Gastrocnemius medialis (tissue), 4 donors: Measurements from ENCODE around the gene COQ8A.

Source experiments
- POLR2A ChIP-seq, 2 donors: fragments of 450-650 bp; IDR thresholded peaks; one replicate each; pipeline ENCODE4 v1.6.1; 2017; ENCODE audit warnings: antibody characterized with exemption in 2 of 2, mild to moderate bottlenecking in 2 of 2, moderate library complexity in 2 of 2
- TF ChIP-seq, protein P1 (sequence below), 5 experiments: fragments of 450-650 bp in 3 of 5; fragments of 200-600 bp in 2 of 5; sonication (generic) in 2 of 5; IDR thresholded peaks in 4 of 5; conservative IDR thresholded peaks in 1 of 5; 1 replicate in 4 of 5; 2 replicates in 1 of 5; pipeline ENCODE4 v1.5.1; 2016 to 2019; ENCODE audit warnings: antibody characterized with exemption in 5 of 5, mild to moderate bottlenecking in 3 of 5, moderate library complexity in 3 of 5

DNA sequence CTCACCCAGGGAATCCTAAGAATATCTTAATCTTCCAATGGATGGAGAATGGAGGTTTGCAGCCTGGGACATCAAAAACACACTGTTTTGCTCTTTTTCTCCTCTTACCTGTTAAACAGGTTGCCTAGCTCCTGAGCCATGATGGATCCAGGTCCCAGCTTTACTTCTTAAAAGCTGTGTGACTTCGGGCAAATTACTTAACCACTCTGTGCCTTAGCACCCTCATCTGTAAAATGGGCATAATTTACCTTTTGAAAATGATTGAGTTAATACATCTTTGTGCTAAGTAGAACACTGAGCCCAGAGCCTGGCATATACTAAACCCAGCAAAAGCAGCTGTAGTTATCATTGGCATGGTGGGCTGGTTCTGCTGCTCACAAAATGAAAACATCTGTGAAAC is 10.2 kb downstream of the COQ8A start:
- TF ChIP-seq, protein P1, sequence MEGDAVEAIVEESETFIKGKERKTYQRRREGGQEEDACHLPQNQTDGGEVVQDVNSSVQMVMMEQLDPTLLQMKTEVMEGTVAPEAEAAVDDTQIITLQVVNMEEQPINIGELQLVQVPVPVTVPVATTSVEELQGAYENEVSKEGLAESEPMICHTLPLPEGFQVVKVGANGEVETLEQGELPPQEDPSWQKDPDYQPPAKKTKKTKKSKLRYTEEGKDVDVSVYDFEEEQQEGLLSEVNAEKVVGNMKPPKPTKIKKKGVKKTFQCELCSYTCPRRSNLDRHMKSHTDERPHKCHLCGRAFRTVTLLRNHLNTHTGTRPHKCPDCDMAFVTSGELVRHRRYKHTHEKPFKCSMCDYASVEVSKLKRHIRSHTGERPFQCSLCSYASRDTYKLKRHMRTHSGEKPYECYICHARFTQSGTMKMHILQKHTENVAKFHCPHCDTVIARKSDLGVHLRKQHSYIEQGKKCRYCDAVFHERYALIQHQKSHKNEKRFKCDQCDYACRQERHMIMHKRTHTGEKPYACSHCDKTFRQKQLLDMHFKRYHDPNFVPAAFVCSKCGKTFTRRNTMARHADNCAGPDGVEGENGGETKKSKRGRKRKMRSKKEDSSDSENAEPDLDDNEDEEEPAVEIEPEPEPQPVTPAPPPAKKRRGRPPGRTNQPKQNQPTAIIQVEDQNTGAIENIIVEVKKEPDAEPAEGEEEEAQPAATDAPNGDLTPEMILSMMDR (IDR thresholded peaks at IDR 0.05 in 4 of 5, conservative IDR thresholded peaks at IDR 0.05 in 1 of 5), result no peak
- TF ChIP-seq POLR2A (IDR thresholded peaks at IDR 0.05), result no peak
